ENCODE data around the gene CEP85L. TPM values are rescaled to one million over a fixed set of nuclear protein-coding genes. Genes with fewer than 3 reads are reported as not detected.

CEP85L gene
- total RNA-seq, 4 donors from 2014 or later = 15.6 to 22.8 (median 21.9) TPM

DNA sequence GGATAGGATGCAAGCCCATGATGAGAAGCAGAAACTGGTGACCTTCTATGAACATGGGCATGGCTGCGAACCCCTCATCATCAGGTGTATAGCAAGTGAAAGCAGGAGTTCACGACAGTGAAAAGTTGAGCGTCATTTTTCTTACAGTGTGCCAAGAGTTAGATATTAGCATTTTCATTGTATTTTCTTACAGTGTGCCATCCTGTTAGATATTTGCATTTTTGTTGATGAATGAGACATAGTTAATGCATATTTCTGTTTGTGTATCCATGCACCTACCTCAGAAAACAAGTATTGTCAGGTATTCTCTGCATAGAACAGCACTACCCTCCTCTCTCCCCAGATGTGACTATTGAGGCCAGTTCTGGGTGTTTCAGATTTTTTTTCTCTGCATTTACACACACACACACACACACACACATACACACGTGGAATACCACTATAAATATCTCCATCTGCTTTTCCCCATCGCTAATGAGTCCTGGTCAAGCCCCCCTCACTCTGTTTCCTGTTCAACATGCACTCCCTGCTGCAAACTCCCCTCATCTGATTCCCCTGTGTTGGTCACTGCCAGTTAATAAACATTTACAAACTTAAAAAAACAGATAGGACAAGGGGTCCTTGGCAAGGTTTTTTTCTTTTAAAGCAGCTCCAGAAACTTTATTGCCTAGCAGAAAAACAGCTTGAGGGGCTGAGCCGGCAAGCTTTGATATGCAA is 61.6 kb downstream of the CEP85L start:
- H3K27ac ChIP-seq = peak overlapping the region in 2 of 4 donors; percentile 7 to 34
- DNase-seq (no peak), ATAC-seq (no peak)
- intact Hi-C loops (cut with DNase I; ENCODE audit: low total_unique reads) = no loop called here
- no peak overlapping the region for H3K4me3 ChIP-seq
- H3K27me3 ChIP-seq = no peaks in the 10 kb centered on the region
- peaks cover 72 to 83% of the 10 kb centered on the region in 2 donors for H3K4me1 ChIP-seq
- TF ChIP-seq, protein P1, sequence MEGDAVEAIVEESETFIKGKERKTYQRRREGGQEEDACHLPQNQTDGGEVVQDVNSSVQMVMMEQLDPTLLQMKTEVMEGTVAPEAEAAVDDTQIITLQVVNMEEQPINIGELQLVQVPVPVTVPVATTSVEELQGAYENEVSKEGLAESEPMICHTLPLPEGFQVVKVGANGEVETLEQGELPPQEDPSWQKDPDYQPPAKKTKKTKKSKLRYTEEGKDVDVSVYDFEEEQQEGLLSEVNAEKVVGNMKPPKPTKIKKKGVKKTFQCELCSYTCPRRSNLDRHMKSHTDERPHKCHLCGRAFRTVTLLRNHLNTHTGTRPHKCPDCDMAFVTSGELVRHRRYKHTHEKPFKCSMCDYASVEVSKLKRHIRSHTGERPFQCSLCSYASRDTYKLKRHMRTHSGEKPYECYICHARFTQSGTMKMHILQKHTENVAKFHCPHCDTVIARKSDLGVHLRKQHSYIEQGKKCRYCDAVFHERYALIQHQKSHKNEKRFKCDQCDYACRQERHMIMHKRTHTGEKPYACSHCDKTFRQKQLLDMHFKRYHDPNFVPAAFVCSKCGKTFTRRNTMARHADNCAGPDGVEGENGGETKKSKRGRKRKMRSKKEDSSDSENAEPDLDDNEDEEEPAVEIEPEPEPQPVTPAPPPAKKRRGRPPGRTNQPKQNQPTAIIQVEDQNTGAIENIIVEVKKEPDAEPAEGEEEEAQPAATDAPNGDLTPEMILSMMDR (IDR thresholded peaks at IDR 0.05 in 4 of 5, conservative IDR thresholded peaks at IDR 0.05 in 1 of 5) = no peak
- TF ChIP-seq POLR2A (IDR thresholded peaks at IDR 0.05) = no peak
- no peaks in the 10 kb centered on the region for H3K9me3 ChIP-seq
- H3K36me3 ChIP-seq = no peaks in the 10 kb centered on the region
- in situ Hi-C loops (cut with MboI; ENCODE audit: low sequenced_read_pairs in 4 of 4) = loop anchor here in 2 of 4 donors (10.0 to 25.0 kb wide), 2 partner anchors 303 to 305 kb away; no protein-coding TSS in a partner anchor

DNA sequence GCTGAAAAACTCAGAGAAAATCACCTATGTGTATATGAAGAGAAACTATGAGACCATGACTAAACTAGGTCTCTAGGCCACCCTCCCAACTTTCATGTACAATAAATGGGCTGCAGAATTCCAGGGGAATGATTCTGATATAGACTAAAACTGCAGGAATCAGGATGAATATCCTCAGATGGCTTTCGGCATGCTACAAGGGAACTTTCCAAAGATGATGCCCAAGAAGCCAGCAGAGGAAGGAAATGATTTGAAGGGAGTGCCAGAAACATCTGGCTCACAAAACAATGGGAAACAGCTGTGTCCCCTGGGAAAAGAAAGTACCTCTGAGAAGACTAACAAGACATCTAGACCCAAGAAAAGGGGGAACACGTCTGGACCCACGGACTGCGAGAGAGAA is 62.2 kb downstream of the CEP85L start:
- DNase-seq (no peak), ATAC-seq (no peak)
- H3K4me1 ChIP-seq = peaks cover 76 to 85% of the 10 kb centered on the region in 2 donors
- TF ChIP-seq, protein P1 (IDR thresholded peaks at IDR 0.05 in 4 of 5, conservative IDR thresholded peaks at IDR 0.05 in 1 of 5) = no peak
- no peak for TF ChIP-seq POLR2A (IDR thresholded peaks at IDR 0.05)
- H3K9me3 ChIP-seq = no peaks in the 10 kb centered on the region
- H3K27ac ChIP-seq = peak overlapping the region in 3 of 4 donors; percentile 13 to 55 (median 23)
- H3K4me3 ChIP-seq = no peak overlapping the region
- H3K27me3 ChIP-seq = no peaks in the 10 kb centered on the region
- in situ Hi-C loops (cut with MboI; ENCODE audit: low sequenced_read_pairs in 4 of 4) = loop anchor here in 2 of 4 donors (10.0 to 25.0 kb wide), 2 partner anchors 302 to 304 kb away; no protein-coding TSS in a partner anchor
- H3K36me3 ChIP-seq = no peaks in the 10 kb centered on the region
- intact Hi-C loops (cut with DNase I; ENCODE audit: low total_unique reads) = no loop called here

DNA sequence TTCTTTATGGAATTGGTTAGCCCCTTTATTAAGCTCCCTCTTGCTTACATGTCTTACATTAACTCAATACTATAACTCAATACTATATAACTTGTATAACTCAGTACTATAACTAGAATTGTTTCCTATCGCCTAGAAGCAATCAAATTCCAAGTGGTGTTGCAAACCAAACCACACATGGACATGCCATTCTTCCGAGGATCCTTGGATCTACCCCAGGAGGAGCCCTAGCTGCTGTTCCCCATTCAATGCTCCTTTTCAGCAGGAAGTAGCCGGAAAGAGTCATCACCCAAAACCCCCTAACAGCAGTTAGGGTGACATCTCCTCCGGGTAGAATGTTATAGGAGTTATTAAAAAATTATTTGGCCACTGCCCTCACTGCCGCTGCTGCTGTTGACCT is 62.8 kb downstream of the CEP85L start:
- in situ Hi-C loops (cut with MboI; ENCODE audit: low sequenced_read_pairs in 4 of 4) = loop anchor here in 2 of 4 donors (10.0 to 25.0 kb wide), 2 partner anchors 301 to 304 kb away; no protein-coding TSS in a partner anchor

DNA sequence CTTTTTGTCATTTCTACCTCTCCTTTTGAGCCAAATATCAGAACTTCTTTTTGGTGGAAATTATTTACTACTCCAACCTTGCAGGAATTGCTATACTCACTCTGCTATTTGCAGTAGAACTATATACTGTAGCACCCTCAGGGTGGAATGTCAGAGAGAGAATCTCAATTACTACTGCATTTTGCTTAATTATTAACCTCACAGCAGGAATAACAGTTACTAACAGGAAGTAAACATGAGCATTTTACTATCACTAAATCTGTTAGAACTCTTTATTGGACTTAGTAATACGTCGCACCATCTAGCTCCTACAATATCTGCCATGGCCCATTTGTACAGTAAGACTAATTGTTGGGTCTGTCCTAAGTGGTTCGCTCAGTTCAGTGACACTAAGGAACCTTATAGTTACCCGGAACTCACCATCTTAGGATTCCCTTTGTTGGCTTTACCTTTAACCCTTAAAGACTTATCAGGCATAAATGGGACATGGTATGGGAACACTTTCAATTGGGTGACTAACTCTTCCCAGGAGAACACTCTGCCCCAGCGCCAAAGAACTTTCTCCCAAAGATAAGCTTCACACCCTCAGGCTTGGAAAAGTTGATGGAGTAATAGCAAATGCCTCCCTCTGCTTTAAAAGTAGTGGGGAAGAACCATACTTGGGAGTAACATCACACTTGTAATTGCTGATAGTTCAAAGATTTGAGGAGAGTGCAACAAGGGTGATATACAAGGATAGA is 64.5 kb downstream of the CEP85L start:
- DNase-seq (no peak), ATAC-seq (no peak)
- H3K9me3 ChIP-seq = no peaks in the 10 kb centered on the region
- no peak overlapping the region for H3K4me3 ChIP-seq
- H3K27ac ChIP-seq = peak overlapping the region in 1 of 4 donors; percentile 83
- intact Hi-C loops (cut with DNase I; ENCODE audit: low total_unique reads) (no loop called here), in situ Hi-C loops (cut with MboI; ENCODE audit: low sequenced_read_pairs in 4 of 4) (loop anchor here in 2 of 4 donors (10.0 to 25.0 kb wide), 2 partner anchors 300 to 302 kb away; no protein-coding TSS in a partner anchor)
- H3K36me3 ChIP-seq = no peaks in the 10 kb centered on the region
- H3K4me1 ChIP-seq = peaks cover 73 to 88% of the 10 kb centered on the region in 2 donors
- H3K27me3 ChIP-seq = no peaks in the 10 kb centered on the region
- TF ChIP-seq POLR2A (IDR thresholded peaks at IDR 0.05) = no peak
- TF ChIP-seq, protein P1 (IDR thresholded peaks at IDR 0.05 in 4 of 5, conservative IDR thresholded peaks at IDR 0.05 in 1 of 5) = no peak

More for the DNA sequence above, 62.8 kb downstream of the CEP85L start:
- Histone ChIP-seq H3K9me3 (no peaks in the 10 kb centered on the region), H3K27ac (peak overlapping the region in 3 of 4 donors; percentile 13 to 55 (median 23)), H3K36me3 (no peaks in the 10 kb centered on the region), H3K4me3 (no peak overlapping the region), H3K4me1 (peaks cover 78 to 88% of the 10 kb centered on the region in 2 donors), H3K27me3 (no peaks in the 10 kb centered on the region)
- intact Hi-C loops (cut with DNase I; ENCODE audit: low total_unique reads) = no loop called here
- no peak for ATAC-seq
- no peak for TF ChIP-seq POLR2A (IDR thresholded peaks at IDR 0.05)
- TF ChIP-seq, protein P1 (IDR thresholded peaks at IDR 0.05 in 4 of 5, conservative IDR thresholded peaks at IDR 0.05 in 1 of 5) = no peak
- no peak for DNase-seq

Data from gastrocnemius medialis (tissue), 4 donors.